MCF 10A (cell line): ENCODE measurements around the gene CABP1. TPM values are rescaled to one million over a fixed set of nuclear protein-coding genes. Genes with fewer than 3 reads are reported as not detected.
A peak's percentile ranks its signal among the peaks of the same experiment; 100 is the strongest.

Source experiments
- BruUV-seq: library from RNA; stranded (reverse); fragments of 400-500 nt; replicated peaks from 2 replicates; lab custom pipeline; 2021; lab: Mats Ljungman, UMichigan
- CTCF ChIA-PET: fragments of 300-600 bp; sonication (Branson Sonifier 250); formaldehyde crosslinking; extraction: SDS; loops from one replicate; lab custom pipeline; 2021; ENCODE audit warnings: antibody characterized with exemption, inconsistent platforms; lab: Yijun Ruan, JAX
- POLR2A ChIA-PET: fragments of 300-600, 350-650 bp; sonication (Branson Sonifier 250); formaldehyde crosslinking; extraction: SDS; loops from one replicate; lab custom pipeline; 2020; ENCODE audit warnings: antibody characterized with exemption, inconsistent platforms; lab: Yijun Ruan, JAX
- DNase-seq: peaks from one replicate; pipeline ENCODE4 v3.0.0-alpha.2; 2018; ENCODE audit not compliant: unreplicated experiment
- H3K27ac Mint-ChIP-seq: one replicate; pipeline ENCODE4 v1.8.0; 2022; ENCODE audit warnings: mild to moderate bottlenecking, low read depth, mixed read lengths; ENCODE audit not compliant: unreplicated experiment
- H3K27me3 Mint-ChIP-seq: one replicate; pipeline ENCODE4 v1.8.0; 2022; ENCODE audit warnings: mixed read lengths; ENCODE audit not compliant: insufficient read depth, unreplicated experiment
- H3K36me3 Mint-ChIP-seq: one replicate; pipeline ENCODE4 v1.8.0; 2022; ENCODE audit warnings: mild to moderate bottlenecking, moderate library complexity, mixed read lengths; ENCODE audit not compliant: insufficient read depth, unreplicated experiment
- H3K4me1 Mint-ChIP-seq: one replicate; pipeline ENCODE4 v1.8.0; 2022; ENCODE audit warnings: mixed read lengths; ENCODE audit not compliant: insufficient read depth, unreplicated experiment
- H3K4me3 Mint-ChIP-seq: one replicate; pipeline ENCODE4 v1.8.0; 2022; ENCODE audit warnings: mild to moderate bottlenecking, moderate library complexity, mixed read lengths; ENCODE audit not compliant: unreplicated experiment
- H3K9me3 Mint-ChIP-seq: one replicate; pipeline ENCODE4 v1.8.0; 2022; ENCODE audit warnings: mixed read lengths; ENCODE audit not compliant: unreplicated experiment
- intact Hi-C: fragments of 100-400 bp; cut with micrococcal nuclease; formaldehyde crosslinking; loops from 2 replicates; pipeline ENCODE4 v1.14.1; 2022
- total RNA-seq: library from RNA; stranded (reverse); gene quantifications from 2 replicates; pipeline ENCODE4 v1.2.3, GENCODE V29; 2022
- TF ChIP-seq, protein P1 (sequence below): fragments of 200-600 bp; IDR thresholded peaks from one replicate; pipeline ENCODE4 v1.8.0; 2022; ENCODE audit warnings: antibody characterized with exemption, mild to moderate bottlenecking; ENCODE audit not compliant: unreplicated experiment

CABP1 gene
- total RNA-seq, 1 experiment from 2014 or later, result not detected

GRCh38 chr12:120625557-120626419 lies 14.6 kb upstream of the CABP1 start:
- no peak overlapping the region for H3K27ac Mint-ChIP-seq
- TF ChIP-seq, protein P1, sequence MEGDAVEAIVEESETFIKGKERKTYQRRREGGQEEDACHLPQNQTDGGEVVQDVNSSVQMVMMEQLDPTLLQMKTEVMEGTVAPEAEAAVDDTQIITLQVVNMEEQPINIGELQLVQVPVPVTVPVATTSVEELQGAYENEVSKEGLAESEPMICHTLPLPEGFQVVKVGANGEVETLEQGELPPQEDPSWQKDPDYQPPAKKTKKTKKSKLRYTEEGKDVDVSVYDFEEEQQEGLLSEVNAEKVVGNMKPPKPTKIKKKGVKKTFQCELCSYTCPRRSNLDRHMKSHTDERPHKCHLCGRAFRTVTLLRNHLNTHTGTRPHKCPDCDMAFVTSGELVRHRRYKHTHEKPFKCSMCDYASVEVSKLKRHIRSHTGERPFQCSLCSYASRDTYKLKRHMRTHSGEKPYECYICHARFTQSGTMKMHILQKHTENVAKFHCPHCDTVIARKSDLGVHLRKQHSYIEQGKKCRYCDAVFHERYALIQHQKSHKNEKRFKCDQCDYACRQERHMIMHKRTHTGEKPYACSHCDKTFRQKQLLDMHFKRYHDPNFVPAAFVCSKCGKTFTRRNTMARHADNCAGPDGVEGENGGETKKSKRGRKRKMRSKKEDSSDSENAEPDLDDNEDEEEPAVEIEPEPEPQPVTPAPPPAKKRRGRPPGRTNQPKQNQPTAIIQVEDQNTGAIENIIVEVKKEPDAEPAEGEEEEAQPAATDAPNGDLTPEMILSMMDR, result peak; percentile 20
- intact Hi-C loops, result no loop called here
- H3K4me3 Mint-ChIP-seq, result no peak overlapping the region
- H3K27me3 Mint-ChIP-seq, result no peaks in the 10 kb centered on the region
- POLR2A ChIA-PET, result no interaction called here
- H3K9me3 Mint-ChIP-seq, result no peaks in the 10 kb centered on the region
- no peak for DNase-seq
- CTCF ChIA-PET, result interaction anchor here (0.6 to 7.8 kb wide), 8 partner anchors 9 to 568 kb away, joined by 3 to 71 read pairs (median 4); no protein-coding TSS in a partner anchor
- H3K36me3 Mint-ChIP-seq, result no peaks in the 10 kb centered on the region
- H3K4me1 Mint-ChIP-seq, result no peaks in the 10 kb centered on the region
- BruUV-seq, result no TSS peak

- TF ChIP-seq, protein P1, result no peak
- DNase-seq, result no peak
- Mint-ChIP-seq H3K27ac (no peak overlapping the region), H3K36me3 (no peaks in the 10 kb centered on the region), H3K4me3 (no peak overlapping the region), H3K4me1 (no peaks in the 10 kb centered on the region), H3K27me3 (no peaks in the 10 kb centered on the region), H3K9me3 (no peaks in the 10 kb centered on the region)
- intact Hi-C loops, result no loop called here
- CTCF ChIA-PET, result interaction anchor here (1.9 kb wide), 1 partner anchor 15 kb away, joined by 4 read pairs; no protein-coding TSS in a partner anchor
- no TSS peak for BruUV-seq
- POLR2A ChIA-PET, result no interaction called here
Observed at GRCh38 chr12:120628919-120629318, 11.5 kb upstream of the CABP1 start.

DNA sequence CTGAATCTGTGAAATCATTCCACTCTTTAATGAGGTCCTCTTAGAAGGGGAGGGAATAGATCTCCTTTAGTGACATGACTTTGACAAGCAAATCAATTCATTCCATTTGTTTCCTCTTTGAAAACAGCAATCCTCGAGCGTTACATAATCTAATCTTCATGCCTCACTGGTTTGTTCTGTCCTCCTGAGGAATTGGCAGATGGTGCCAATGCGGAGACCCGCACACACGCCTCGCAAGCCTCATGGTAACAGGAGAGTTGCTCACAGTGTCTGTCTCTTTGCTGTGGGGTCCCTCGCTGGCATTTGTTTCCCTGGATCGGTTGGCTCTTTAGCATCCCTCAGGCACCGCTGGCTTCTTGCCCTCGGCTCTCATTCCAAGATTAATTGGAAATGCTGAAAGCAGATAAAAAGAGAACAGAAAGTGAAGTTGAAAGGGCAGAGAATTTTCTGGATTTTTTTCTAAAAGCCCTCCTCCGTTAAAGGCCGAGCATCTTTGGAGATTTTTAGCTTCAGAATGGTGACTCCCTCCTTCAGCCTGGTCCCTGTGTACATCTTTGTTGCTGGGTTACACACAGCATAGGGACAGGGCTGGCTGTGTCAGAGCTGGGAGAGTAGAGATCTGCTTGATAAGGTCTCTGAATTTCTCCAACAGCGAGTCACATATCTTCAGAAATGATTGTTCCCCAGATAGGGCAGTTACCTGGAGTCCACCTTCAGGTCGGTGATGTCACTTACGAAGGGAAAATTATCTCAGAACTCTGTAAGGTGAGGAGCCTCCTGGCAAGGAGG lies 10.1 kb upstream of the CABP1 start:
- ChIA-PET CTCF (no interaction called here), POLR2A (no interaction called here)
- Mint-ChIP-seq H3K9me3 (no peaks in the 10 kb centered on the region), H3K36me3 (no peaks in the 10 kb centered on the region), H3K4me1 (no peaks in the 10 kb centered on the region), H3K27ac (no peak overlapping the region), H3K4me3 (no peak overlapping the region), H3K27me3 (no peaks in the 10 kb centered on the region)
- intact Hi-C loops, result no loop called here
- no peak for DNase-seq
- no TSS peak for BruUV-seq
- TF ChIP-seq, protein P1, result no peak

GRCh38 chr12:120631097-120631496 lies 9.3 kb upstream of the CABP1 start:
- intact Hi-C loops, result no loop called here
- BruUV-seq, result no TSS peak
- CTCF ChIA-PET, result interaction anchor here (0.6 to 1.0 kb wide), 2 partner anchors 18 to 243 kb away, joined by 3 to 5 read pairs; no protein-coding TSS in a partner anchor

More at GRCh38 chr12:120631097-120631496, 9.3 kb upstream of the CABP1 start:
- Mint-ChIP-seq H3K36me3 (no peaks in the 10 kb centered on the region), H3K4me3 (no peak overlapping the region), H3K4me1 (no peaks in the 10 kb centered on the region), H3K27ac (no peak overlapping the region), H3K9me3 (no peaks in the 10 kb centered on the region), H3K27me3 (no peaks in the 10 kb centered on the region)
- POLR2A ChIA-PET, result no interaction called here
- no peak for DNase-seq
- TF ChIP-seq, protein P1, result no peak
